HG03565 (cell line): ENCODE measurements around the gene KRT24.
"Not testable (repeated sequence)": the region's sequence is repeated elsewhere in the genome, so short reads cannot be mapped to it uniquely, and the experiment has no call there.

Source experiments
- ATAC-seq: cut with Tn5 transposase; IDR thresholded peaks from one replicate; pipeline ENCODE4 v1.9.1; 2021; ENCODE audit warnings: mild to moderate bottlenecking, moderate library complexity; ENCODE audit not compliant: unreplicated experiment

KRT24 gene

DNA sequence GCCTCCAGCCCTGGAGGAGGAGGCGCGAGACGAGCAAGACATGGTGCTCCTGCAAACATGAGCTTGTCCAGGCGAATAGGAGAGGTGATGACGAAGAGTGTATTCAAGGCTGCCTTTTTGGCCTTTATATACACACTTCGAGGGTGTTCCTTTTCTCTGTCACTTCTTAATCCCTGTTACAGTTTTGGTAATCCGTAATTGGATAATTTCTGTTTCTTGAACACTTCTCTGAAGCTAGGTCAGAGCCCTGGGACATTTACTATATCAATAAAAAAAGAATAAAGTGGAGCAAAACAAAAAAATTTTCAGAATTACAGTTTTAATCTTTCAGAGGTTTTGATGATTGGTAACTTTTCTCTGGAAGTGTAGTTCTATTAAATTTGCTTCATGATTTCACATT, at the start of gene KRT24:
Gene KRT24, minus strand, starts transcription at position 101 of the 400 bp plus-strand sequence. Its CDS starts 59 bp downstream, at position 42.
- no peak for ATAC-seq

DNA sequence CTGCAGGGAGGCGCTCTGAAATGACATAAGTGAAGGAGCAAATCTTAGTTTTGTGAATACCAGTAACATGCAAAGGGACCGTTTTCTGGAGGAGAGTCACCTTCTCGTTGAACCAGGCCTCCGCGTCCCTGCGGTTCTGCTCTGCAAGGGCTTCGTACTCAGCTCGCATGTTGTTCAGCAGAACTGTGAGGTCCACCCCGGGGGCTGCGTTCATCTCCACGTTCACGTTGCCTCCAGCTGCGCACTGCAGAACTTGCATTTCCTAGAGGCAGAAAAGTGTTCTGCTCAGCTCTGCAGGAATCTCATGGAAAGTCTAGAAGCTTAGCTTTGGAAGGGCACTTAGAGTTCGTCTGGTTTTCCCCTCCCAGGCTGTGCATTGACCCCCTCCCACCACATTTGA, 47.5 kb upstream of the KRT24 start:
- ATAC-seq: no peak

DNA sequence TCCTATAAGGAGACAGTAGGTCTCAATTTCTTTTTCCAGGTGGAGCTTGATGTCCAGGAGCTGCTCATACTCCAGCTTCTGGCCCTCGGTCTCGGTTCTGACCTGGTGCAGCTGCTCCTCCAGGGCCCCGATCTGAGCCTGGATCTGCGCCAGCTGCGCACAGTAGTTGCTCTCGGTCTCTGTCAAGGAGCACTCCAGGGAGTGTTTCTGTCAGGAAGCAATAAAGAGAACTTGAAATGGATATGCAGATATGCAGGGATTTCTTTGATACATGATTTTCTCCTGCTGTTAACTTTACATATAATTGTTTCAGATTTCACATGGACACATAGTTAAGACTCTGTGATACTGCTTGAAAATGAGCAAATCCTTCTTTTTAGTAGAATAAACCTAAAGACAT, 46.8 kb upstream of the KRT24 start:
- no peak for ATAC-seq

DNA sequence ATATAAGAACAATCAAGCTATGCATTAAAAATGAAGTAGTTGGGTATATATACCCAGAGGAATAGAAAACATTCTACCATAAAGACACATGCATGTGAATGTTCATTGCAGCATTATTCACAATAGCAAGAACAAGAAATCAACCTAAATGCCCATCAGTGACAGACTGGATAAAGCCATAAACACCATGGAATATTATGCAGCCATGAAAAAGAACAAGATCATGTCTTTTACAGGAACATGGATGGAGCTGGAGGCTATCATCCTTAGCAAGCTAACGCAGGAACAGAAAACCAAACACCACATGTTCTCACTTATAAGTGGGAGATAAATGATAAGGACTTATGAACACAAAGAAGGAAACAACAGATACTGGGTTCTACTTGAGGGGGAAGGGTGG, 45.1 kb upstream of the KRT24 start:
- not testable (repeated sequence) for ATAC-seq

DNA sequence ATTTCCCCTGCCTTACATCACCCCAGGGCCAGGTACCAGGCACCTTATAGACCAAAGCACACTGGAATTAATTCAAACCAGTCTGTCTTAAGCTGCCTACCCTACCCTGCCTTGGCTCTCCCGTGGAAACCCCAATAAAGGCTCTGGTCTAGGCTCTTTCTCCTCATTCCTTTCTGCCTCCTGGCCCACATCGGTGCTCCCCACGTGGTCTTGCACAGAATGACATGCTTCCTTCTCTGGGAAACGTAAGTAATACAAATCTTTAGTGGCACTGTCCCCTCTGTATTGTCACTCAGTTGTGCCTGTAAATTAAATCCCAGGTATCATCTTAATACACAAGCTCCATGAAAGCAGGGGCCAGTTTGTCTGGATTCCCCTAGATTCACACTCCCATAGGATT, 35.0 kb upstream of the KRT24 start:
- no peak for ATAC-seq

DNA sequence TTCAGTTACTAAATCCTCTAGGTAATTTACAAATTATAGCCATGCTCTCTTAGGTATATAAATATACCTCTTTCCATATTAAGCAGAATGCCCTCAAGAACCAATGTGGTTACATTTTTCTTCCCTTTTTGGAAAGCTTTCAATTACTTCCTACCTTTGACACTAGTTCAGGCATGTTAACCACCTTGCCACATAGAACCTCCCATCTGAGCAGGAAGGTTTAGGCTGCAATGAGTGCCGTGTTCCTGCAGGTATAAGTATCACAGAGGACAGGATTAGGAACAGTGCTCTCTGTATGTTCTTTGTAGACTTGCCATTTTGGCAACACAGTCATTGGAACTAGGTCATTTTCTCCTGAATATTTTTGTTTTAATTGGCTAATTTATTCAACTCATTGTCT, 31.5 kb upstream of the KRT24 start:
- no peak for ATAC-seq

DNA sequence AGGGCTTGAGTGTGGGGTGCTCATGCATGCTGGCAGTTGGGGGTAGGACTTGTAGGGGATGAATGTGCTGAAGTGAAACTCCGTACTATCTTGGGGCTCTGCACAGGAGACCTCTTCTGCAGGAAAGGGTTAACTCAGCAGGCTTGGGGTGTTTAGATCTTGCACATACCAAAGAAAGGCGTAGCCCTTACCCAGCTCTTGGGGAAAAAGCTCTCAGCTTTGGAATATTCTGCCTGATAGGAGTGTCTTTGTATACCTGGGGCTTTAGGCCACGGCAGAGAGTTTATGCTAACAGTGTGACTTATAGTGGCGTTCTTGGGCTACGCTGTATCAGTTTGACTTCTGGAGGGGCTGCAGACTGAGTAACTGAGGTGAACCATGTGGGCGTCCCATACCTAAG, 30.5 kb upstream of the KRT24 start:
- no peak for ATAC-seq

DNA sequence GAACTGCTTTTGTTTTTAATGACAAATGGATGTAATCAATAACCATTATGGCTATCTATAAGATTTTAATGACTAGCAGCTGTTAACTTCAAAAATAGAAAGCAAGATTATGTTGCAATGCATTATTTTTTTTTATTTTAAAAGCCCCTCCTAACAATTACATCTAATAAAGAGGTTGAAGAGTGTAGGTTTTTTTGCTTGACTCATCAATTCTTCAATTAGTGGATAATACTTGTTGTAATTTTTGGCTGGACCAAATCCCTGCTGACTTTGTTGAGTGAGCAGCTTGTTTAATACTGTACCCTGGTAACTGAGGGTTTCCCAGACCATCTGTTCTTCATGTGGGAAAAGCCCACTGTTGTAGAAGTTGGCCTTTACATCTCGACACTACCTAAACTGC, 27.4 kb upstream of the KRT24 start:
- ATAC-seq: no peak

DNA sequence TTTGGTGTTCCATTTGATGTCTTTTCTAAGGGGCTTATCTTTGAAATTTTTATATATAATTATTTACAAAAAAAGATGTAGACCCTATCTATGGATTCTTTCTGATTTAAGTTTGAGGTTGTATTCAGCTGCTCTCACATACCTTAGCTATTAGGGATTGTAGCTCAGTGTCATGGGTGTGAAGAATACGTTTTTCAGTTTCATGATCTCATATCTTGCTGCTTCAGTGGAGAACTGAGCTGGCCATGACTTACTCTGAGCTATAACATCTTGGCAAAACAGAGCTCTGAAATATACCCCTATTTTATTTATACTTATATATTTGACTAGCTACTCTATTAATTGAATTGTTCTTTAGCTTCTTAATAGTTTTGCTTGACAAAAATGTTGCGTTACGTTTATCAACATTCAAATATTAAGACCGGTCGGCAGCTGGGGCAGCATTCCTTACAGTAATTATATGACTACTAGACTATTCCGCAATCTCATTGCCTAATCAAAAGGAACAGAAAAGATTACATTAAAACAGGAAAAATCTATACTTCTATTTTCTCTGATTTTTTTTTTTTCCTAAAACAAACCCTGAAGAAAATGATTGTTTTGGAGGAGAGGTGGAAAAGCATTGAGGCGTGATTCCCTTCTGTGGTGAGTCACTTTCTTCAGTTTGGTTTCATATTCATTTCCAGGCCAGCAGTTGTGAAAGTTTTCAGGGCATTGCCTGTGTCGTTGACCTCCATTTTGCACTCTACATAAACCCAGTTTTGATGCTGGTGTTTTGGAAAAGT, 24.1 kb upstream of the KRT24 start:
- no peak for ATAC-seq

DNA sequence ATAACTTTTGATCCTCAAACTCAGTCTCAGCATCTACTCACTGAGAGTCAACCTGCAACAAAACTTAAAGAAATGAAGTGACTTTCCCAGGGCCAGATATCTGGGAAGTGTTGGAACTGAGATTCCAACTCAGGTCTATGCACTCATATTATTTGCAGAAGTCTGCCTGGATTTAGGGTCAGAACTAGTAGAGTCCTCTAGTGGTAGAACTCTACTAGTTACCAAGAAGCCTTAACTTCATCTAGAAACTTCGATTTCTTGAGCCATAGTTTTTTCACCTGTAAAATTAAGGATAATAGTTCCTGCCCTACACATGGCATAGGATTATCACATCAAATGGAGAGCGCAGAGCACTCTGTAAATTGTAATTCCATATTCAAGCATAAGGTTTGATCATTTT, 23.4 kb upstream of the KRT24 start:
- ATAC-seq: no peak

DNA sequence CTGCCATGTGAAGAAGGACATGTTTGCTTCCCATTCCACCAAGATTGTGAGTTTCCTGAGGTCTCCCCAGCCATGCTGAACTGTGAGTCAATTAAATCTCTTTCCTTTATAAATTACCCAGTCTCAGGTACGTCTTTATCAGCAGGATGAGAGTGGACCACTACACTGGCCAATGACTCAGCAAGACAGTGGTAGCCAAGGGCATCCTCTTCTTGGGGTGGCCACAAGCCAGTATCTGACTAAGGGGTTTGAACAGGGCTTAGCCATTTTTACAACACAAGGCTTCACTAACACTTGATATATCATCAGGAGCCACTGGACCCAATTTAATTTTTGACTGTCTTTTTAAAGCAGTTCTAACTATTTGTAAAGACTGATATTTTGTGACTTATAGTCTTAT, 21.1 kb upstream of the KRT24 start:
- no peak for ATAC-seq

DNA sequence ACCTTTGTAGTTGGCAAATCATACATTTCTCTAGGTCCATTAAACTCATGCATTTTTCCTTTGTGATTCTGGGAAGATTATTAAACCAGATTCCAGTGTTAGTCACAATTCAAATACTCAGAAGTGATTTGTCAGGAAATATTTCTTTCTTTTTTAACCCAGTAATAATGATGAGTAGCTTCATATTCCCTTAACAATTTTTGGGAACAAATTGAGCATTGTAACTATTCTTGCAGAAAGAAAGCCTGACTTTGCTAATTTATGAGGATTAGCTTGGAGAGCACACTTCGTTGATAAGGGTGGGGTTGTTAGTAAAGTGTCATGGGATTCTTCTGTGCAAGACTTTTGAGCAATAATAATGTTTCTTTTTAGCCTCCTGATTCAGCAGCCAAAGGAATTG, 18.7 kb upstream of the KRT24 start:
- ATAC-seq: no peak

DNA sequence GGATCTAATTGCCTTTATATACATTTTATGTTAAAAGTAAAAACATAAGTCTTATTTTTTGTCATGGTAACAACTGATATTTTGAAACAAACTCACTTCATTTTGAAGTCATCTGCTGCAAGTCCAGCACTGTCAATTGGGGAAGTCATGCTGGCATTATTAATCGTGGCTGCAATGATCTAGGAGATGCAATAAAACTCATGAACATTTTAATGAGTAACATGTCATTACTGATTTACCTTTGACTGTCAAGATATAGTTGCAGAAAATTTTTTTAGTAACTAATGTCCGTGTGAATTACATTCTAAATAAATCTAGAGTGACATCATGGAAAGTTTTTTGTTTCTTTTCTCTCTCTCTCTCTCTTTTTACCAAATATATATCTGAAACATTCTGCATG, 17.3 kb upstream of the KRT24 start:
- no peak for ATAC-seq

DNA sequence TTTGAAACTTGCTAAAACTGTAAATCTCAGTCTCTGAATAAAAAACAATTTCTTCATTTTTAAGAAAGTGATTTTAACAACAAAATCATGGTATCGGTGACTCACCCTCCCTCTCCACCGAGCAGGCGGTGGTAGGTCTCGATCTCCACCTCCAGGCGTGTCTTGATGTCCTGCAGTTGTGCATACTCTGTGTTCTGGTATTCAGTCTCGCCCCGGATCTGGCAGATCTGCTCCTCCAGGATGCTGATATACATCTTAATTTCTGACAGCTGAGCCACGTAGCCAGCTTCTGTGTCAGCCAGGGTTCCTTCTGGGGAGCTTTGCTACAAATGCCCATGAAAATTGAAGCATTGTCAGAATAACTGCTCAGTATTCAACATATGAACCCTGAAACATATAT, 15.4 kb upstream of the KRT24 start:
- no peak for ATAC-seq

DNA sequence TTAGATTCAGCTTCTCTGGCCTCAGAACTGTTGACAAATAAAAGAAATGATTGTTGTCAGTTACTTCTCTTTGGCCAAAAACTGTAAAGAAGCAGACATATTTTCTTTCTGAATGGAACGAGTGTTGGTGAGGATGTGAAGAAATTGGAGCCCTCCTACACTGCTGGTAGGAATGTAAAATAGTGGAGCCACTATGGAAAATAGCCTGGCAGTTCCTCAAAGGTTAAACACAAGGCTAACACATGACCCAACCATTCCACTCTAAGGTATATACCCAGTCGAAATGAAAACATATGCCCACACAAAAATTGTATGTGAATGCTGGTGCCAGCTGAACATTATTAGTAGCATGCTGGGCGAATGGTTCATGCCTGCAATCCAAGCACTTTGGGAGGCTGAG, 14.2 kb upstream of the KRT24 start:
- ATAC-seq: no peak

DNA sequence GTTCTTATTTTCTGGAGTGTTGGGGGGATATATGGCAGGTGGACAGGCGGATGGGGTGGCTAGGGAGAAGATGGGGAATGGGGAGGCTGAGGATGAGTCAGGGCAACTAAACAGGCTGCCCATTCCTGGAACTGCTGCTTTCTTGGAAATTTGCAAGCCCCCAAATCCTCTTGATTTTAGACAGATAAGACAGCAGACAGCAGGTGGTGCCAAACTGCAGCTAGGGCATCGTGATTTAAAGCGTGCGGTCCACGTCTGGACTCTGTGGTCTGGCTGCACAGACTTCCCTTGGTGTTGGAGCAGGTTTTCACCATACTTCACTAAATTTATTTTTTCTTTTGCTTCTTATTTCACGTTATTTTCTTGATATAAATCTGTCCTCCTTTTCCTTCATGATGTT, 10.9 kb upstream of the KRT24 start:
- no peak for ATAC-seq

DNA sequence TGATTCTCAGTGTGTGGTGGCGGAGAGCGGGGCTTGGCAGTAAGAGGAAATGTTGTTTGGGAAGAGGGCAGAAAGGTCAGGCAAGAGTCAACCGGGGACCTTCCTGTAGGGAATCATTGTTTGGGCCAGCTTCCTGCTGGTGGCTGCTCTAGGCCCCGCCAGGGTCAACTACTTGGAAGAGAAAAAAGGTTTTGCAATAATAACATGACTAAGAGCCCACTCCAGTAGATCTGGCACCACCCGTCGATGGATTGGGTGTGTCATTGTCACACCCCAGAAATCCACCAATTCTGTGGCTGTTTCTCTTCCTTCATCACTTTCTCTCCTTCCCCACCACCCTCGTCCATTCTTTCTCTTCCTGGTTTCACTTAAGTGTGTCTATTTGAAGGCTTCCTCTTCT, 4.2 kb upstream of the KRT24 start:
- no peak for ATAC-seq

DNA sequence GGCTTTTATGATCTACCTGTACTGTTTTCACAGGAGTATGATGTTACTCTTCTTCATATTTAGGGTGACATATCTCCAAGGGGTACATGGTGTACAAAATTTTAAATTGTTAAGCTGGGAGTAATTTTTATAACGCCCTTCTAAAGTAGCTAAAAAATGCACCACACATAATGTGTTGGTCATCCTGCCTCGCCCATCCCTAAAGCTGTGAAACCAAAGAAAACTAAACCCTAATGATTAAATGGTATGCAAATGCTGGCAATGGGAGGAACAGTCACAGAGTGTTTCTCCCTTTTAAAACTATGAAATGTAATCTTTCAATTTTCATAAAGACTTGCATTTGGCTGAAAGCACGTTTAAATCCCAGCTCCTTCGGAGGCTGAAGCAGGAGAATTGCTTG, 2.0 kb upstream of the KRT24 start:
- no peak for ATAC-seq

DNA sequence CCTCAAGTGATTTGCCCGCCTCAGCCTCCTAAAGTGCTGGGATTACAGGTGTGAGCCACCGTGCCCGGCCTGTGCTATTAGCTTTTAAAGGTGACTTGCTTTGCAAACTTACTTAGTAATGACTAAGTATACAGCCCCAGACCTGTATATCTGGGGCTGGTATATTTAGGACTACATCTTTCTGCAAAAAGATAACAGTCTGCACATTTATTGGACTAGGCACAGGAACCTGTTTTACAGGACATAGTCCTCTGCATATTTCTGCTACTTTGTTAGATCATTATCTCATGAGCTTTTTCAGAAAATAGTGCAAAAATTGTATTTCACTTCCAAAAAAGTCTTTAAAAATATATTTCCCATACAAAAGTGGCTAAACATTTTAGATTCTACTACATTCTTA, 1.3 kb downstream of the KRT24 start:
- ATAC-seq: no peak

DNA sequence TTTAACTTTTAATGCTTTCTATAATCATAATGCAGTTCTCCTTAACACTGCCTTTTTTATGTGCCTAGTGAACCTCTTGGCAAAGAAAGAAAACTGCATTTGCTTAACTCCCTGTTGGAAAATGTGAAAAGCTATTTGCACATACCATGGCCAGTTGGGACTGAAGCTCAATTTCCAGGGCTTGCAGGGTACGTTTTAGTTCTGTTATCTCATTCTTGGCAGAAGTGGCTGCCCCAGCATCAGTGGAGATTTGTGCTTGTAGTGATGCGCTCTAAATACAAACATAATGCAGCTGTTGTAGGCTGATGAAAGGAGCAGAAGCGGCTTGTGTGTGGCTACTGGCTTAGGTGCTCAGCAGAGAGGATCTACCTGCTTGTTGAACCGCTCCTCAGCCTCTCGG, 3.7 kb downstream of the KRT24 start:
- ATAC-seq: no peak

DNA sequence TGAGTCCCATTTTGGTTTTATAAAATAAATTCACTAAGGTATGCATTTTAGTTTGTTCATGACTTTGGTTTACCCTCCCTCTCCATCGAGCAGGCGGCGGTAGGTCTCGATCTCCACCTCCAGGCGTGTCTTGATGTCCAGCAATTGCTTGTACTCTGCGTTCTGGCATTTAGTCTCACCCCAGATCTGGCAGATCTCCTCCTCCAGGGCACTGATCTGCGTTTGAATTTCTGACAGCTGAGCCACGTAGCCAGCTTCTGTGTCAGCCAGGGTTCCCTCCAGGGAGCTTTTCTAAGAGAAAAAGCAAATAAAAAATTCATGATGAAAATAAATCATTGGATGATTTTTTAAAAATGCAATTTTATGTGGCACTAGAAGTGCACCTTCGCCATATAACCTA, 4.2 kb downstream of the KRT24 start:
- ATAC-seq: no peak

DNA sequence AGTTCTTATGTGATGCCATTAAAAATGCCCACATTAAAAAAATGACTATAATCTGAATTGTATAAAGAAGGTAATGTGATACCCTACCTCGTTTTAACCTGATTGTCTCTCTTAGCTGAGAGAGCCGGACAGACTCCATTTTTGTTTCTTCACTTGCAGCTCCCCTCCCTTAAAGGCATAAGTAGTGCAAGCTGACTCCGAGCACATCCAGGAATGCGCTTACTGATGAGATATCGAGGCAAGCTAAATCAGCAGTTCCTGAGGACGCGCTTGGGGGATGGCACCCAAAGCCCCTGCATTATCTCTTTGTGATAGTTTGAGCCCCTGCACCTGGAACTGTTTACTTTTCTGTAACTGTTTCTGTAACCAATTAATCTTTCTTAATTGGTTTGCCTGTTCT, 6.3 kb downstream of the KRT24 start:
- ATAC-seq: no peak

DNA sequence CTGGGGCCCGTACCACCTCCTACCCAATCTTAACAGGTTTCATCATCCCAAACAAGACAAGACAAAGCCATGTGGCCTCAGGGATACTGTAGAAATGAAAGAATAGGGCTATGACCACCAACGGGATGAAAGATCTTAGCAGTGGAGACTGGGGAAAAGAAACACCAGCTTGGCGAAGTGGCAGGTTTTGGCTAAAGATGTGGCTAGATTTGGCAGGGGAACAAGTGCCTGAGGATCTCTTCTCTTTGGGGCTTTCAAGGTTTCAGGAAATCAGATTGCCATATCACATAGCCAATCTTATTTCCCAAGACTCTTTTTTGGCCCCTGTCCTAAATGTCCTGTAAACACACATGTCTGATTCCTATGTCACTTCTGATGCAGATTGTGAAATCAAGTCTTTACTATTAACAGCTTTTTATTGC, 6.9 kb downstream of the KRT24 start:
- ATAC-seq: no peak
